WTC11 (cell line): ENCODE measurements around the gene GIT1.

Source experiments
- CBFB ChIP-seq: sonication (generic); formaldehyde crosslinking; IDR thresholded peaks from 2 replicates; pipeline ENCODE4 v1.8.1; 2022; ENCODE audit warnings: mild to moderate bottlenecking, low read depth, missing genetic modification reagents
- FOXK1 ChIP-seq: sonication (generic); formaldehyde crosslinking; IDR thresholded peaks from 2 replicates; pipeline ENCODE4 v1.8.0; 2022; ENCODE audit warnings: mild to moderate bottlenecking, moderate library complexity, missing genetic modification reagents
- SP1 ChIP-seq: sonication (generic); formaldehyde crosslinking; conservative IDR thresholded peaks from 2 replicates; pipeline ENCODE4 v1.8.1; 2022; ENCODE audit warnings: missing genetic modification reagents
- TF ChIP-seq, protein P1 (sequence below): sonication (generic); formaldehyde crosslinking; conservative IDR thresholded peaks from 2 replicates; pipeline ENCODE4 v1.8.1; 2022; ENCODE audit warnings: mild to moderate bottlenecking, missing genetic modification reagents

DNA sequence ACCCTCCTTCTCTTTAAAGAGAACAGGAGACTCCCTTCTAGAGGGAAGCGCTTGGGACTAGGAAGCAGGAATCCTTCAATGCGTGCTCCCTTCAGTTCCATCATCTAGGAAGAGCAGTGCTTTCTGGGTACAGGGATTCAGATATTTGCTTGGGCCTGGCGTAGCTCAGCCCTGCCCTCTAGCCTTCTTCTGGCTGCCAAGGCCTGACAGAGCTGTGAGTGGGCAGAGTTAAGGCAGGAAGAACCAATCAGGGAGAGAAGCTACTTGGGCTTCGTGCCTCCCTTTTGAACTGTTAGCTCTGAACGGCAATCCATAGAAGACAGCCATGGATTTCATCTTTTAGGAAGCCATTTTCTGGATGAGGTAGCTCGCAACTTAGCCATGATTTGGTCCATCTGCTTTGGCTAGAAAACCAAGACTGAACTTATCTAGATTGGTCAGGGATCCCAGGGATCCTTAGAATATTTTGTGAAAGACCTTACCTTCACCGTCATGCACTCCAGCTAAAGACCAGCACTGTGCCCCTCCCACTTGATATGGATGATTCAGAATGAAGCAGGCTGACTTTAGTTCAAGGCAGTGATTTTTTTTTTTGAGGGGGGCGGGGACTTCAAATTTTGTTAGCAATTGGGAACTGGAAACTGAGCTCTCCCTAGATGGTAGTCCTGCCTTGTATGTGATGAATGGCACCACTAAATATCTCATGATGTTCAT lies 35.7 kb upstream of the GIT1 start:
- TF ChIP-seq FOXK1 (CRISPR knock-in tag) = no peak
- TF ChIP-seq, protein P1, sequence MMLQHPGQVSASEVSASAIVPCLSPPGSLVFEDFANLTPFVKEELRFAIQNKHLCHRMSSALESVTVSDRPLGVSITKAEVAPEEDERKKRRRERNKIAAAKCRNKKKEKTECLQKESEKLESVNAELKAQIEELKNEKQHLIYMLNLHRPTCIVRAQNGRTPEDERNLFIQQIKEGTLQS (CRISPR knock-in tag) = no peak
- TF ChIP-seq SP1 = no peak
- no peak for TF ChIP-seq CBFB (CRISPR knock-in tag)
